PC-3 (cell line): ENCODE results near the gene ARHGEF4. TPM values are rescaled to one million over a fixed set of nuclear protein-coding genes. Genes with fewer than 3 reads are reported as not detected.

Source experiments
- ATAC-seq: fragments of 200-7000 bp; cut with Tn5 transposase; 2 replicates; pipeline ENCODE4 v1.9.1; 2020; ENCODE audit warnings: mild to moderate bottlenecking, moderate library complexity
- BruUV-seq: library from RNA; stranded (reverse); fragments of 400-500 nt; replicated peaks from 2 replicates; lab custom pipeline; 2021; lab: Mats Ljungman, UMichigan
- CTCF ChIA-PET: fragments of 300-600 bp; sonication (Branson Sonifier 250); formaldehyde crosslinking; loops from one replicate; lab custom pipeline; 2022; ENCODE audit warnings: antibody characterized with exemption; lab: Charles Lee
- POLR2A ChIA-PET: fragments of 300-600 bp; sonication (Branson Sonifier 250); formaldehyde crosslinking; loops from one replicate; lab custom pipeline; 2022; ENCODE audit warnings: antibody characterized with exemption; ENCODE audit not compliant: unreplicated experiment; lab: Charles Lee
- DNase-seq: peaks from one replicate; pipeline ENCODE4 v3.0.0-alpha.2; 2015
- H2AFZ ChIP-seq: fragments of 300-600 bp; sonication (generic); 2 replicates; pipeline ENCODE4 v1.6.0; 2016; ENCODE audit warnings: antibody characterized with exemption, low read length
- H3F3A ChIP-seq: fragments of 300-600 bp; sonication (generic); one replicate; pipeline ENCODE4 v1.6.0; 2017; ENCODE audit warnings: antibody characterized with exemption, low read length, control low read depth, mild to moderate bottlenecking; ENCODE audit not compliant: unreplicated experiment
- H3K27ac ChIP-seq: fragments of 300-600 bp; sonication (generic); 2 replicates; pipeline ENCODE4 v1.5.1; 2016; ENCODE audit warnings: mild to moderate bottlenecking, low read length
- H3K27me3 ChIP-seq: fragments of 300-600 bp; sonication (generic); 2 replicates; pipeline ENCODE4 v1.6.1; 2016; ENCODE audit warnings: low read length, mixed read lengths
- H3K36me3 ChIP-seq: fragments of 300-600 bp; sonication (generic); 2 replicates; pipeline ENCODE4 v1.6.1; 2016; ENCODE audit warnings: low read depth, mixed run types, low read length, mixed read lengths
- H3K4me1 ChIP-seq: fragments of 300-600 bp; sonication (generic); 2 replicates; pipeline ENCODE4 v1.5.1; 2016; ENCODE audit warnings: low read length; ENCODE audit not compliant: insufficient read depth
- H3K4me2 ChIP-seq: fragments of 300-600 bp; sonication (generic); 2 replicates; pipeline ENCODE4 v1.6.0; 2016; ENCODE audit warnings: low read length
- H3K4me3 ChIP-seq: fragments of 300-600 bp; sonication (generic); 2 replicates; pipeline ENCODE4 v1.5.1; 2016; ENCODE audit warnings: mild to moderate bottlenecking, low read length, mixed read lengths
- H3K79me2 ChIP-seq: fragments of 300-600 bp; sonication (generic); 2 replicates; pipeline ENCODE4 v1.6.1; 2017; ENCODE audit warnings: low read length, mixed read lengths
- H3K9ac ChIP-seq: fragments of 300-600 bp; sonication (generic); 2 replicates; pipeline ENCODE4 v1.6.0; 2016; ENCODE audit warnings: mild to moderate bottlenecking, low read length
- H3K9me2 ChIP-seq: fragments of 300-600 bp; sonication (generic); replicated peaks from 2 replicates; pipeline ENCODE4 v1.6.1; 2016; ENCODE audit warnings: mixed run types, low read length, mixed read lengths
- H3K9me3 ChIP-seq: fragments of 300-600 bp; sonication (generic); 2 replicates; pipeline ENCODE4 v1.6.1; 2016; ENCODE audit warnings: low read length, mixed read lengths
- H4K20me1 ChIP-seq: fragments of 300-600 bp; sonication (generic); 2 replicates; pipeline ENCODE4 v1.6.1; 2016; ENCODE audit warnings: low read length, mixed read lengths
- EZH2 ChIP-seq: fragments of 300-600 bp; sonication (generic); IDR thresholded peaks from one replicate; pipeline ENCODE4 v1.6.1; 2017; ENCODE audit warnings: antibody characterized with exemption, mild to moderate bottlenecking, low read length; ENCODE audit not compliant: unreplicated experiment
- EZH2phosphoT487 ChIP-seq: fragments of 300-600 bp; sonication (generic); IDR thresholded peaks from 2 replicates; pipeline ENCODE4 v1.6.1; 2018; ENCODE audit warnings: mild to moderate bottlenecking, antibody characterized with exemption, low read length, borderline replicate concordance
- intact Hi-C: fragments of 100-400 bp; cut with micrococcal nuclease; formaldehyde crosslinking; loops from 2 replicates; pipeline ENCODE4 v1.9.0; 2023
- total RNA-seq: library from RNA; depleted of rRNA; stranded (reverse); fragments of >200 nt; gene quantifications from 2 replicates; pipeline ENCODE4 v1.2.3, GENCODE V29; 2014
- TF ChIP-seq, protein P1 (sequence below): fragments of 300-600 bp; sonication (generic); conservative IDR thresholded peaks from 2 replicates; pipeline ENCODE4 v1.5.1; 2017; ENCODE audit warnings: antibody characterized with exemption, low read depth, mild to moderate bottlenecking, low read length

Gene ARHGEF4
- total RNA-seq, 1 experiment from 2014 or later: 21.5 TPM

GRCh38 chr2:130845505-130846085, 8.9 kb downstream of the ARHGEF4 start:
- Histone ChIP-seq H3K9me2 (no peaks in the 10 kb centered on the region), H3K4me2 (no peak overlapping the region), H4K20me1 (peaks cover 12% of the 10 kb centered on the region; the same call in 1 of the 2 replicates), H3K79me2 (peaks cover 35% of the 10 kb centered on the region), H3F3A (no peaks in the 10 kb centered on the region), H3K27me3 (no peaks in the 10 kb centered on the region), H2AFZ (no peak overlapping the region), H3K9me3 (no peaks in the 10 kb centered on the region), H3K27ac (no peak overlapping the region), H3K4me1 (peaks cover 21% of the 10 kb centered on the region; the same call in 1 of the 2 replicates), H3K36me3 (no peaks in the 10 kb centered on the region), H3K9ac (no peak overlapping the region), H3K4me3 (no peak overlapping the region)
- BruUV-seq: no TSS peak
- TF ChIP-seq EZH2 (no peak), EZH2phosphoT487 (no peak)
- TF ChIP-seq, protein P1, sequence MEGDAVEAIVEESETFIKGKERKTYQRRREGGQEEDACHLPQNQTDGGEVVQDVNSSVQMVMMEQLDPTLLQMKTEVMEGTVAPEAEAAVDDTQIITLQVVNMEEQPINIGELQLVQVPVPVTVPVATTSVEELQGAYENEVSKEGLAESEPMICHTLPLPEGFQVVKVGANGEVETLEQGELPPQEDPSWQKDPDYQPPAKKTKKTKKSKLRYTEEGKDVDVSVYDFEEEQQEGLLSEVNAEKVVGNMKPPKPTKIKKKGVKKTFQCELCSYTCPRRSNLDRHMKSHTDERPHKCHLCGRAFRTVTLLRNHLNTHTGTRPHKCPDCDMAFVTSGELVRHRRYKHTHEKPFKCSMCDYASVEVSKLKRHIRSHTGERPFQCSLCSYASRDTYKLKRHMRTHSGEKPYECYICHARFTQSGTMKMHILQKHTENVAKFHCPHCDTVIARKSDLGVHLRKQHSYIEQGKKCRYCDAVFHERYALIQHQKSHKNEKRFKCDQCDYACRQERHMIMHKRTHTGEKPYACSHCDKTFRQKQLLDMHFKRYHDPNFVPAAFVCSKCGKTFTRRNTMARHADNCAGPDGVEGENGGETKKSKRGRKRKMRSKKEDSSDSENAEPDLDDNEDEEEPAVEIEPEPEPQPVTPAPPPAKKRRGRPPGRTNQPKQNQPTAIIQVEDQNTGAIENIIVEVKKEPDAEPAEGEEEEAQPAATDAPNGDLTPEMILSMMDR: no peak
- DNase-seq (peak; percentile 53), ATAC-seq (peak; percentile 63)
- intact Hi-C loops: no loop called here
- CTCF ChIA-PET: no interaction called here
- POLR2A ChIA-PET: no interaction called here

GRCh38 chr2:130846233-130846632, 9.5 kb downstream of the ARHGEF4 start:
- no peaks in the 10 kb centered on the region for H3K9me3 ChIP-seq
- no peak overlapping the region for H3K9ac ChIP-seq
- no peaks in the 10 kb centered on the region for H3K27me3 ChIP-seq
- H3K36me3 ChIP-seq: no peaks in the 10 kb centered on the region
- H4K20me1 ChIP-seq: peaks cover 12% of the 10 kb centered on the region; the same call in 1 of the 2 replicates
- no peak overlapping the region for H2AFZ ChIP-seq
- peaks cover 21% of the 10 kb centered on the region; the same call in 1 of the 2 replicates for H3K4me1 ChIP-seq
- ATAC-seq (no peak), DNase-seq (no peak)
- ChIA-PET CTCF (no interaction called here), POLR2A (no interaction called here)
- H3K4me2 ChIP-seq: peak overlapping the region; percentile 32; the same call in 1 of the 2 replicates
- H3K79me2 ChIP-seq: peaks cover 35% of the 10 kb centered on the region
- H3K9me2 ChIP-seq: no peaks in the 10 kb centered on the region
- H3K27ac ChIP-seq: 0 out of 2 replicates have a peak overlapping the region, but pooled peaks have one; percentile 23
- H3F3A ChIP-seq: no peaks in the 10 kb centered on the region
- TF ChIP-seq EZH2phosphoT487 (no peak), EZH2 (no peak)
- TF ChIP-seq, protein P1: no peak
- no TSS peak for BruUV-seq
- no peak overlapping the region for H3K4me3 ChIP-seq
- intact Hi-C loops: no loop called here

- ATAC-seq: peak; percentile 39
- Histone ChIP-seq H3K27me3 (no peaks in the 10 kb centered on the region), H3K9me3 (no peaks in the 10 kb centered on the region), H3K9ac (no peak overlapping the region), H3K4me3 (no peak overlapping the region), H4K20me1 (peaks cover 8% of the 10 kb centered on the region; the same call in 1 of the 2 replicates), H3K4me2 (peak overlapping the region; percentile 32; the same call in 1 of the 2 replicates), H3K9me2 (no peaks in the 10 kb centered on the region), H3K79me2 (peaks cover 29% of the 10 kb centered on the region), H3K4me1 (peaks cover 26% of the 10 kb centered on the region; the same call in 1 of the 2 replicates), H3K27ac (0 out of 2 replicates have a peak overlapping the region, but pooled peaks have one; percentile 23), H3K36me3 (no peaks in the 10 kb centered on the region), H2AFZ (no peak overlapping the region), H3F3A (no peaks in the 10 kb centered on the region)
- peak; percentile 64 for DNase-seq
- TF ChIP-seq EZH2 (no peak), EZH2phosphoT487 (no peak)
- TF ChIP-seq, protein P1: no peak
- BruUV-seq: no TSS peak
- ChIA-PET POLR2A (no interaction called here), CTCF (no interaction called here)
- intact Hi-C loops: no loop called here
Observed at GRCh38 chr2:130846686-130847375, 10.1 kb downstream of the ARHGEF4 start.
